GM10847 (cell line): ENCODE results near the gene DOK1.

ENCODE experiments used
- POLR2A ChIP-seq: IDR thresholded peaks from 2 replicates; pipeline ENCODE4 v1.6.1; 2011; ENCODE audit not compliant: insufficient read length; ENCODE audit errors: extremely low read depth

Gene DOK1

DNA sequence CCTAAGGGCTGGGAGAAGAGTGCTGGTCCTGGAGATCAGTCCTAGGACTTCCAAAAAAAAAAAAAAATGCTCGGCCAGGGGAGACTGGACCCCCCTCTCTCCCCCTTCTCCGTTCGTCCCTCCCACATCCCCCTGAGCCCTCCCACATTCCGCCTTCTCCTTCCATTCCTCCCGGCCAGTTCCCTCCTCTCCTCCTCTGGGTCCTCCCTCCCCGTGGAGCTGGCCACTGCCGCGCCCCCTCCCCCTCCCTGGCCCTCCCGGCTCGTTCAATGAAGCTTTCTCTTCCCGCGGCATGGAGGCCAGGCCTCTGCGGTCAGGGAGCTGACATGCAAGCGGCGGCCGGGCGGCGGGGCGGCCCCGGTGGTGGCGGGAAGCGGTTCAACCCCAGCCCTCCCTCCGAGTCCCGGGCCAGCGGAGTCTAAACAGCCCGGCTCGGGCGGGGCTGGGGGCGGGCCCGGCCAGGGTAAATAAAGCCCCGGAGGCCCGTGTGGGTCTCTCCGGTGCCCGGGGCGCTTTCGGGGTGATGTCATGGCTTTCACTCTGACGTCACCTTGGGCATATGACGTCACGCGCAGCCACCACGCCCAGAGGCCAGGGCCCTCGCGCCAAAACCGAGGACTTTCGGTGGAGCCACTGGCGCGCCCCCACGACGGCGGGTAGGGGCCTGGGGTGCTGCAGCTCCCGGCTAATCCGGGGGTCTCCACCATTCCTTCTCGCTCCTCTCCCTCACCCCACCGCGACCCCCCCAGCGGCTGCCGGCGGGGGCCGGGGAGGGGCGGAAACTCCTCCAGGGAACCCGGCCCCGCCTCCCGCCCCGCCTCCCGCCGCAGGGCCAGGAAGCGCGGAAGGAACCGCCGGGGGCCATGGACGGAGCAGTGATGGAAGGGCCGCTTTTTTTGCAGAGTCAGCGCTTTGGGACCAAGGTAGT is at the start of gene DOK1, which contains the start of gene LOXL3:
DOK1 (plus strand) TSS at position 829 of the 928 bp plus-strand sequence; CDS start at position 864, 35 bp downstream.
LOXL3 (minus strand) TSS at position 51 of the 928 bp plus-strand sequence. CDS start 1,308 bp downstream, outside the sequence.
- TF ChIP-seq POLR2A, result no peak

DNA sequence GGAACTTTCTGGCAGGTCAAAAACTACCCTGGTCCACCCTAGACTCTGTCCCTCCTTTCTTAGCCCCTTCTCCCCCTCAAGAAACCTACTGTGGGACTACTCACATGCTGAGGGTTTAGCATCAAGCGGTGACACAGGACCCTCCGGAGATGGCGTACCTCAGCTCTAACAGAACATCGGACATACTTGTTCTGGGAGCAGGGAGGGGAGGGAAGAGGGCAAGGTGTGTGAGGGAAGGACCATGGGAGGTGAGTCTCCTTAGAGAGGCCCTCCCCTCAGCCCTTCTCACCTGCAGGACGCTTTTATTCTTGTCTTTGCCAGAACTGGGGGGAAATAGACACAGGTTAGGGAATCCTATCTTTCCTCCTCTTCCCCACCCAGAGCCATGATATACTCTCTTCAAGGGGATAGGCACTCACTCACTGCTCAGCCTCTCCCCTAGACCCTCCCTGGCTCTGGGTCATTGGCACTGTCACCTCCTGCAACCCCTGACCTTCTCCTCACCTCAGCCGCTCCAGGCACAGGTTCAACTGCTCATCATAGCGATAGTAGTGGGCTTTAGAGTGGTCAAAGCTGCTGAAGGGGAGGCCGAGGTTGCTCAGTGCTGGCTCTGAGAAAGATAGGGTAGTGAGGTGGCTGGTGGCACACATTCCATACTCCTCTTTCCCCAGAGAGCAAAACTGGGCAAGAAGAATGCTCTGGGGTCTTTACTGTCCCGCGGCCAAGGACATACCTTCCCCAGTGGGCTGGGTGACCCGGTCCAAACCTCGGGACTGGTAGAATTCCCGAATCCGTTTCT is 48.9 kb upstream of the DOK1 start:
- no peak for TF ChIP-seq POLR2A

DNA sequence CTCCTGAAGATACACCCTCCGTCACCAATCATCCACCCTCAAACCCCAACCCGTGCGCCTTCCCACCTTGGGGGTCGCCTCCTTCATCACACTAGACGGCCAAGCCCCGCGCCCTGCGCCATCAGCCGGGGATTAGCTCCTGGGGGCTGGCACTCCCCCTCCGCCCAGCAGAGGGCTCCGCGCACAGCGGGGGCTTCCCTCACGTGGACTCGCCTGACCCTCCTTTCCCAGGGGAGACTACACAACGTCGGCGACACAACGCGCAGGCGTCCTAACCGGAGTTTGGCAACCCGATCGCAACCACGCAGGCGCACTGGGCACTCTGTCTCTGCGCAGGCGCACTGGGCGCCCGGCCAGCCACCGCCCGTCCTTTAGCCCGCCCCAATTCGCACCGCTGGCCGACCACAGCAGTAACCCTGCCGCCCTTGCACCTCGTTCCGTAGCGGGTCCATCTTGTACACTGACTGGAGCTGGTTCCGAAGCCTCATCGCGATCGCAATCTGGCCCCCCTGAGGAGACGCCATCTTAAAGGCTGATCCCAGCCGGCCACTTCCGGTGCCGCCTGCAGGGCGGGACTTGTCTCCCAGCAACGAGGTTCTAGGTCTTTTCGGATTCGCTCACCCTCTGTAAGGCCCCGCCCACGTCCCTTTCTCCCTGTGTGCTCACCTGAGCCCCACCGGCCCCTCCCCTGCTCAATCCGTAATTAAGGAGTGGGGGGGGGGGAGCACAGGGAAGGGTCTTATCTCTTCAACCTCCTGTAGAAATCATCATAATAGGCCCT is 47.2 kb upstream of the DOK1 start, which contains the start of gene PCGF1:
PCGF1 (minus strand) TSS at position 551 of the 781 bp plus-strand sequence; CDS start at position 524, 27 bp downstream.
- peak; percentile 72 for TF ChIP-seq POLR2A

DNA sequence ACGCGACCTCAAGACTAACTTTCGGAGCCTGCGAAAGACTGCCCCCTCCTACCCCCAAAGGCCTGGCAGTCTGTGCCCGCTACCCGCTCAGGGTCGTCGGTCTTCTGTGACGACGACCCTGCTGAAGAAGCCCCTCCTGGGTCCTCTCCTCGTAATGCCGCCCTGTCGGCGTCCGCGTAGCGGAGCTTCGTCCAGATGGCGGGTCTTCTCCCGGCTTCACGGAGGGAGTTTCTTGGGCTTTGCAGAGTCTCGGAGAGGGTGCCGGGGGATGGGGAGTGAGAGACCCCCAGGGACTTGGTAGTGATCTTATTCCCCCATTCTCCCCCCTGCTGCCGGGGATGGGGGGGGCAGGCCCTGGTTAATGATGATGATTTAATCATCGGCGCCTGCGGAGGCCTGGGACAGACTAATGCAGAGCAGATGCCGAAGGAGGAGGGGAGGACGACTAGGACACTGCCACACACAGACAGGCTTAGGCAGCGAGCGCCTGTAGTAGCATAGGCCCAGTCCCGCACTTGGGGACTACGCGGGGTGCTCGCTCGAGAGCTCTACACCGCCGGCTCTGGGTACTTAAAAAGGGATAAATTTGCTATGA is 46.5 kb upstream of the DOK1 start:
- no peak for TF ChIP-seq POLR2A

DNA sequence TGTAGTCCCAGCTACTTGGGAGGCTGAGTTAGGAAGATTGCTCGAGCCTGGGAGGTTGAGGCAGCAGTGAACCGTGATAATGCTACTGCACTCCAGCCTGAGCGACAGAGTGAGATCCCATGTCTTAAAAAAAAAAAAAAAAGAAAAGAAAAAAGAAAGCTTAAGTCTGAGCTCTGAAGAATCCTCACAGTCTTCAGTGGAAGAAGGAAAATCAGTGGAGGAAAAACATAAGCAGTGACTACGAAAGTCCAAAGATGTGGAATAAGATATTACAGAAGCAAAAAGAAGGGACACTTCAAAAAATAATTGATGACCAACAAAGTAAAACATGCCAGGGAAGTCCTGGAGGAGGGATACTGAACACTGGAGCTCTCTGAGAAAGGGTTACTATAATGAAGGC is 44.2 kb upstream of the DOK1 start:
- TF ChIP-seq POLR2A, result no peak

DNA sequence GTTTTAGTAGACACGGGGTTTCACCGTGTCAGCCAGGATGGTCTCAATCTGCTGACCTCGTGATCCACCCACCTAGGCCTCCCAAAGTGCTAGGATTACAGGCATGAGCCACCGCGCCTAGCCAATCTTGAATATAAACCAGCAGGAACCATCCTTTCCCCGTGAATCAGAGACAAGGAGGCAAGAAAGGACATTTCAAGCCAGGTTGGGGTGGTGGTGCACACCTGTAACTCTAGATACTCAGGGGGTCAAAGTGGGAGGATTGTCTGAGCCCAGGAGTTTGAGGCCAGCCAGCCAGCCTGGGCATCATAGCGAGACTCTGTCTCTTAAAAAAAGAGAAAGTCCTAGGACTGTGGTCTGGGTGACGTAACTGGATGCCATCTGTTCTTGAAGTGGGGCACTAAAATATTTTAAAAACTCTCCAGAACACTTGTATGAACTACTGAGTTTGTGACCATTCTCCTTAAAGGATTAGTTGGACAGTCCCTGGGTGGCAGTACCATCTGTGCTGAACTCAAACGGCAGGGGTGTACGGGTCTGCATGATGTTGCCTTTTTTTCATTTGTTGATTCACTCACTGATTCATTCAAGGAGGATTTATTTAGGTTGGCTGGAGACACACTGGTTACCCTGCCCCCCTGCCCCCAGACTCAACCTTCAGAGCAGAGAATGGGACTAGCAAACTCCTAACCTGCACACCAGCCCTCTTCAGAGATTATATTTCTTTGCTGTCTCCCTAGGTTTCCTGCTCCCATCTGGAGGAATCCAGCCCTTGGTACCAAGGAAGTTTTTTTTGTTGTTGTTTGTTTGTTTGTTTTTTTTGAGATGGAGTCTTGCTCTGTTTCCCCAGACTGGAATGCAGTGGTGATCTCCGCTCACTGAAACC is 43.2 kb upstream of the DOK1 start:
- TF ChIP-seq POLR2A, result no peak

DNA sequence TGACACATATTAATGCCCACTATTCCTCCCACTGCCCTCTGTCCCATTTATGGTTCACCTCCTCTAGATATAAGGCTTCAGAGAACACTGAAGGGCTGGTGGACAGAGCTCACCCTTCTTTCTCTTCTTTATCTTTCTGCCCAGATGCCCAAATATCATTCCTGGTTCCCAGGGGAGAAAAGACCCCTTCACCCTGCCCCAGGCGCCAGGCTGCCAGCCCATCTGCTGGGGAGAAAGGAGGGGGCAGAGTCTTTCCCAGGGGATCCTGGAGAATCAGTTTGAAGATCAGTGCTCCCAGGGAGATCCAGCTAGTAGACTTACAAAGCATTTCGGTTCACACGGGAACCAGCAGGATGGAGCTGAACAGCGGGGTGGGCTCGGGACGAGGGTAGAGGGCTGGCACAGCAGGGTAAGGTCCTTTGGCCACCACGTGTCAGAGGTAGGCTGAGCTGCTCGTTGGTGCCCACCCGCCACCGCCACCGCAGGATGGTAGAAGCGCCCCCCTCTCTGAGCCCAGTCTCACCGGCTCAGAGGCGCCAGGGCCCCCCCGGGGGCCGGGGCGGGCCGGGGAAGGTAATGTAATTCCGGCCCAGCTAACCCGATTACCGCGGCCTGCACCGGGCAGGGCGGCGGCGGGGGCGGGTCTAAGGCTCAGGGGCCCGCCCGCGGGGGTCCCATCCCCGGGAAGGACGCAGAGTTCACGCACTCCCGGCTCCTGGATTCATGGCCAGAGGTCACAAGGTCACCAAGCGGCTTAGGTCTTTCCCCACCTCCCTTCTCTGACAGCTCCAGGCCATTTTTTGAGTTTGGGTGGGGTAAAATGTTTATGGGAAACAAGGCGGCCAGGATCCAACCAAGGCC is 41.5 kb upstream of the DOK1 start:
- TF ChIP-seq POLR2A, result no peak

DNA sequence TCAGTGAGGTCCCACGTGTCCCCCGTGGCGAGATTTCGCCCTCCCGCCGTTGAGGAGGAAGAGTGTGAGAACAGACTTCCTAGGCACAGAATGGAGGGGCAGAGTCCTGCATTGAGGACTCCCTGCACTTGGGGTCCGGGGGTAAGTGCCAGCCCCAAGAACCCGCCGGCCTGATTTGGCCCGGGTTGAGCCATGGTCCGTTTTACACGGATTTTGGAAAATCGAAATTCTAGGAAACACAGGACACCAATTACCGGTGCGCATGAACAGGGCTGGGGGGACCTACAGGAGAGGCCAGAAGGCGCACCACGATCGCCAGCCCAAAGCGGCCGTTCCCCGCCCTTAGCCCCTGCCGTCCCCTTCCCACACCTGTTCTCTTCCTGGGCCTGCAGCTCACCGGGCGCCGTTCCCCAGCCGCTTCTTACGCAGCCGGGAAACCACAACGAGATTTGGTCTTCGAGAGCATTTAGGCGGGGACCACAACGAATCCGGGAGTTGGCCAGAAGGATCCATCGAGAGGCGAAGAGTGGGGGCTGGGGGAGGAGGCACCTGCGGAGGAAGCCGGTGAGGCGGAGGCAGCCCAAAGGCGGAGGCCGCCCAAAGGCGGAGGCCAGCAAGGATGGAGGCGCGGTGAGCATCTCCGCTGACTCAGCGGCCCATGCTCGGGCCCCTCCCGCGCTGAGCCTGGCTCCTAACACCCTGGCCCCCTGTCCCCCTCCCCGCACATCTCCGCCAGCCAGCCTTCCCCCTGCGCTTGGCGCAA is 40.7 kb upstream of the DOK1 start:
- TF ChIP-seq POLR2A, result no peak

DNA sequence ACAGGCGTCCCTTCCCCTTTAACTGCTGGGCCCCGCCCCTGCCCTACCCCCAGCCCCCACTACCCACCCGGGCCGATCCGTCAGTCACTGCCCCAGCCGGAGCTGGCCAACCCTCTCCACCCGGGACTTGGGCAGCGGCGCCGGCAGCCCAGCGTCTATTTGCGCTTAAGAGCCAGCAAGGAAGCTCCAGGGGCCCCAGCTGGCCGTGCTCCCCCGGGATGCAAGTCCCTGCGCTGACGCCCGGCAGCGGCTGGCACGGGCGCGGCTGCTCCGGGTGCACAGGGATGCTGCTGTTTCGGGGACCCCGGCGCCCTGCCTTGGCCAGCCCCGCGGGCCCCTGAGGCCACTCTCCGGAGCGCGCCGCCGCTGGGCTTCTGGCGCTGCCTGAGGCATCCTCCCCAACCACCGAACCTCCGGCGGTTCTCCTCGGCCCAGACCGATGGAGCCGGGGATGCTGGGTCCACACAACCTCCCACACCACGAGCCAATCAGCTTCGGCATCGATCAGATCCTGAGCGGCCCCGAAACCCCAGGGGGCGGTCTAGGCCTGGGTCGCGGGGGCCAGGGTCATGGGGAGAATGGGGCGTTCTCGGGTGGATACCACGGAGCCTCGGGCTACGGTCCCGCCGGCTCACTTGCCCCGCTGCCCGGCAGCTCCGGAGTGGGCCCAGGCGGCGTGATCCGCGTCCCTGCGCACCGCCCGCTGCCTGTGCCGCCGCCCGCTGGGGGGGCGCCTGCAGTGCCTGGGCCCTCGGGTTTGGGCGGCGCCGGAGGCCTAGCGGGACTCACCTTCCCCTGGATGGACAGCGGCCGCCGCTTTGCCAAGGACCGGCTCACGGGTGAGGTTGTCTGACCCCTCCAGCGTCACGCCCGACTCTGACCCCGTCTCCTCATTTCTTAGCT is 39.9 kb upstream of the DOK1 start, which contains the start of gene TLX2:
TLX2 (plus strand) TSS at position 83 of the 903 bp plus-strand sequence; CDS start at position 440, 357 bp downstream.
- TF ChIP-seq POLR2A, result no peak

DNA sequence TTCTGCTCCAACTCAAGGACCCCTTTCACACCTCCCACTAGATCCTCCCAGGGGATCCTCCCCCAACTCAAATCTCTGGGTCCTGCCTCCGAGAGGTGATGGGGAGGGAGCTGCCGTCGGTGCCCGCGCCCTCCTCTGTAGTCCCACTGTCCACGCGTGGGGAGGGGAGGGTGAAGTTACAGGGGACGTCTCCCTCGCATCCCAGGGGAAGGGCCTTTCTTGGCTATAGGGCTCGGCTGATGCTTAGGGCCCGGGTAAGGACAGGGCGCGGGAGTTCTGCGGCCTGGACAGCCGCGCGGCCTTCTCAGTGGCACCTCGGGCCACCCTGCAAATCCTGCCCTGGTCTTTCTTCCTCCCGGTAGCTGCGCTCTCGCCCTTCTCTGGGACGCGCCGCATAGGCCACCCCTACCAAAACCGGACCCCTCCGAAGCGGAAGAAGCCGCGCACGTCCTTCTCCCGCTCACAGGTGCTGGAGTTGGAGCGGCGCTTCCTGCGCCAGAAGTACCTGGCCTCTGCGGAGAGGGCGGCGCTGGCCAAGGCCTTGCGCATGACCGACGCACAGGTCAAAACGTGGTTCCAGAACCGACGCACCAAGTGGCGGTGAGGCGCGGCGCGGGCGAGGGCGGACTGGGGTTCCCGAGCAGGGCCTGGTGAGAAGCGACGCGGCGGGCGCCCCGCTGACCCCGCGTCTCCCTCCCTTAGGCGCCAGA is 39.1 kb upstream of the DOK1 start:
- no peak for TF ChIP-seq POLR2A

DNA sequence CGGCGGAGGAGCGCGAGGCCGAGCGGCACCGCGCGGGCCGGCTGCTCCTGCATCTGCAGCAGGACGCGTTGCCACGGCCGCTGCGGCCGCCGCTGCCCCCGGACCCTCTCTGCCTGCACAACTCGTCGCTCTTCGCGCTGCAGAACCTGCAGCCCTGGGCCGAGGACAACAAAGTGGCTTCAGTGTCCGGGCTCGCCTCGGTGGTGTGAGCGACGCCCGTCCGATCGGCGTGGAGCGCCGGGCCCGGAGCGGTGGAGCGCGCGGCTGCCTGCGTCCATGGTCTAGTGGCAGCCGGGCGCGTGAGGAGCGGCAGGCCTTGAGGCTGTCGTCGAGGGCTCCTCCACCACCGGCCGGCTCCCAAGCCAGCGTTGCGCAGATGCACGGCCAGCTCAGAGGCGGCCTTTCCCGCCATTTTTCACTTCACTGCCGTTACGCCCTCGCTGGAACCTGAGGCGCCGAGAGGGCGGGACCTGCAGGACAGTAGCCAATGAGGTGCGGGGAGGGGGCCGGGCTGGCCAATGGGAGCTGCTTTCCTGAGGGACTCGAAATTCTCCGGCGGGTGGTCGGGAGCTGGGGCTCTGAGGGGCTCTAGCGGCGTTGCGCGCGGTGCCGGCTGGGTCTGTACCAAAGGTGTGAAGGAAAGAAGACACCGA is 38.4 kb upstream of the DOK1 start:
- no peak for TF ChIP-seq POLR2A
